ENCODE data around the gene CHD5.
"Not testable (repeated sequence)": the region's sequence is repeated elsewhere in the genome, so short reads cannot be mapped to it uniquely, and the experiment has no call there.

CHD5 gene

GRCh38 chr1:6180268-6180706 lies at the start of gene CHD5:
Gene CHD5 (minus strand): TSS chr1:6180321. CDS start chr1:6180023, 298 bp downstream.
- DNase-seq, result no peak

- no peak for DNase-seq
These were observed 45.5 kb upstream of the CHD5 start for GRCh38 chr1:6225651-6226050.

GRCh38 chr1:6224718-6225117 lies 44.6 kb upstream of the CHD5 start:
- DNase-seq, result no peak

- DNase-seq, result no peak
These were observed 43.5 kb upstream of the CHD5 start for GRCh38 chr1:6223617-6224016.

GRCh38 chr1:6222636-6223035 lies 42.5 kb upstream of the CHD5 start:
- DNase-seq, result no peak

- DNase-seq, result no peak
These were observed 41.2 kb upstream of the CHD5 start for GRCh38 chr1:6221210-6221784.

GRCh38 chr1:6220236-6220635 lies 40.1 kb upstream of the CHD5 start:
- DNase-seq, result no peak

GRCh38 chr1:6219641-6220040 lies 39.5 kb upstream of the CHD5 start:
- not testable (repeated sequence) for DNase-seq

- DNase-seq, result no peak
These were observed 38.4 kb upstream of the CHD5 start for GRCh38 chr1:6218375-6219164.

- DNase-seq, result no peak
These were observed 32.3 kb upstream of the CHD5 start for GRCh38 chr1:6212193-6212959.

- DNase-seq, result no peak
These were observed 31.6 kb upstream of the CHD5 start for GRCh38 chr1:6211731-6212130.

GRCh38 chr1:6210591-6211355 lies 30.7 kb upstream of the CHD5 start:
- DNase-seq, result no peak

GRCh38 chr1:6209661-6210580 lies 29.8 kb upstream of the CHD5 start:
- peak; percentile 17 to 47 for DNase-seq

GRCh38 chr1:6208723-6209660 lies 28.9 kb upstream of the CHD5 start:
- DNase-seq, result peak; percentile 31 to 46

- no peak for DNase-seq
These were observed 27.8 kb upstream of the CHD5 start for GRCh38 chr1:6207921-6208320.

- no peak for DNase-seq
These were observed 27.2 kb upstream of the CHD5 start for GRCh38 chr1:6207075-6207885.

- no peak for DNase-seq
These were observed 26.4 kb upstream of the CHD5 start for GRCh38 chr1:6206520-6206855.

- peak; percentile 83 to 86 for DNase-seq
These were observed 25.9 kb upstream of the CHD5 start, which contains the start of gene RNF207 for GRCh38 chr1:6205849-6206519. Gene RNF207 (plus strand): TSS chr1:6206119. CDS start chr1:6206536, 417 bp downstream.

GRCh38 chr1:6202256-6202655 lies 22.1 kb upstream of the CHD5 start:
- no peak for DNase-seq

Data from activated CD4-positive, alpha-beta T cell treated with anti-CD3 and anti-CD28 coated beads, Interleukin-2, amount 50 U/mL, for 48 hours (primary cell).